ENCODE data around the gene SYT3. TPM values are rescaled to one million over a fixed set of nuclear protein-coding genes. Genes with fewer than 3 reads are reported as not detected.

SYT3 gene
- total RNA-seq, 1 experiment from 2014 or later = 0.18 TPM

GRCh38 chr19:50629194-50629593 is 10.5 kb downstream of the SYT3 start:
- POLR2A ChIA-PET (ENCODE audit: unreplicated experiment) = no interaction called here

DNA sequence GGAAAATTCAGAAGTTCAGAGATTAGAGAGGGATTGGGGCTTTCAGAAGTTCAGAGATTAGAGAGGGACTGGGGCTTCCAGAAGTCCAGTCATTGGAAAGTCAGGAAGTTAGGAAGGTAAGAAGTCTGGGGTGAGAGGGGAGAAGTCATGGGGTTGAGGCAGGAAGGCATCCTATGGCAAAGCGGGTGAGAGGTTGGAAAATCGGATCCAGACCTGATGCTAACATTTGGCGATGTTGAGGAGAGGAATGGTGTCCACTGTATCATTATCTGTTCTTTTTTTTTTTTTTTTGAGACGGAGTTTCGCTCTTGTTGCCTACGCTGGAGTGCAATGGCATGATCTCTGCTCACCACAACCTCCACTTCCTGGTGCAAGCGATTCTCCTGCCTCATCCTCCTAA is 11.1 kb downstream of the SYT3 start:
- ATAC-seq (no peak), DNase-seq (no peak)
- no peaks in the 10 kb centered on the region for H3K9me2 ChIP-seq (replicated peaks; ENCODE audit: low read length)
- no TSS peak for BruUV-seq (replicated peaks)
- H2AFZ ChIP-seq (ENCODE audit: low read length) = no peak overlapping the region
- H3K9me3 ChIP-seq (ENCODE audit: low read length) = 0 out of 2 replicates have a peak, but pooled peaks cover 3% of the 10 kb centered on the region
- no peaks in the 10 kb centered on the region for H3K4me1 ChIP-seq (ENCODE audit: insufficient read depth, low read length)
- POLR2A ChIA-PET (ENCODE audit: unreplicated experiment) = no interaction called here
- H3K27me3 ChIP-seq (ENCODE audit: low read length) = no peaks in the 10 kb centered on the region; the same call in 1 of the 2 replicates
- no peaks in the 10 kb centered on the region for H3K79me2 ChIP-seq (ENCODE audit: low read length)
- no peak overlapping the region for H3K27ac ChIP-seq (ENCODE audit: low read length)
- H3K9ac ChIP-seq (ENCODE audit: low read length) = no peak overlapping the region
- H3K4me3 ChIP-seq (ENCODE audit: low read length) = no peak overlapping the region
- intact Hi-C loops (cut with micrococcal nuclease) = no loop called here
- TF ChIP-seq EZH2 (IDR thresholded peaks at IDR 0.05; ENCODE audit: low read length, unreplicated experiment) (no peak), EZH2phosphoT487 (IDR thresholded peaks at IDR 0.05; ENCODE audit: borderline replicate concordance, low read length) (no peak)
- TF ChIP-seq, protein P1, sequence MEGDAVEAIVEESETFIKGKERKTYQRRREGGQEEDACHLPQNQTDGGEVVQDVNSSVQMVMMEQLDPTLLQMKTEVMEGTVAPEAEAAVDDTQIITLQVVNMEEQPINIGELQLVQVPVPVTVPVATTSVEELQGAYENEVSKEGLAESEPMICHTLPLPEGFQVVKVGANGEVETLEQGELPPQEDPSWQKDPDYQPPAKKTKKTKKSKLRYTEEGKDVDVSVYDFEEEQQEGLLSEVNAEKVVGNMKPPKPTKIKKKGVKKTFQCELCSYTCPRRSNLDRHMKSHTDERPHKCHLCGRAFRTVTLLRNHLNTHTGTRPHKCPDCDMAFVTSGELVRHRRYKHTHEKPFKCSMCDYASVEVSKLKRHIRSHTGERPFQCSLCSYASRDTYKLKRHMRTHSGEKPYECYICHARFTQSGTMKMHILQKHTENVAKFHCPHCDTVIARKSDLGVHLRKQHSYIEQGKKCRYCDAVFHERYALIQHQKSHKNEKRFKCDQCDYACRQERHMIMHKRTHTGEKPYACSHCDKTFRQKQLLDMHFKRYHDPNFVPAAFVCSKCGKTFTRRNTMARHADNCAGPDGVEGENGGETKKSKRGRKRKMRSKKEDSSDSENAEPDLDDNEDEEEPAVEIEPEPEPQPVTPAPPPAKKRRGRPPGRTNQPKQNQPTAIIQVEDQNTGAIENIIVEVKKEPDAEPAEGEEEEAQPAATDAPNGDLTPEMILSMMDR (conservative IDR thresholded peaks at IDR 0.05; ENCODE audit: low read depth, low read length) = no peak
- H3K4me2 ChIP-seq (ENCODE audit: low read length) = no peak overlapping the region
- no peaks in the 10 kb centered on the region for H3F3A ChIP-seq (ENCODE audit: low read length, unreplicated experiment)
- H3K36me3 ChIP-seq (ENCODE audit: low read depth, low read length) = no peaks in the 10 kb centered on the region
- CTCF ChIA-PET = no interaction called here
- H4K20me1 ChIP-seq (ENCODE audit: low read length) = no peaks in the 10 kb centered on the region

More at GRCh38 chr19:50629194-50629593, 10.5 kb downstream of the SYT3 start:
- H3K27ac ChIP-seq (ENCODE audit: low read length) = no peak overlapping the region
- H2AFZ ChIP-seq (ENCODE audit: low read length) = no peak overlapping the region
- H3K4me3 ChIP-seq (ENCODE audit: low read length) = no peak overlapping the region
- H4K20me1 ChIP-seq (ENCODE audit: low read length) = no peaks in the 10 kb centered on the region
- TF ChIP-seq, protein P1 (conservative IDR thresholded peaks at IDR 0.05; ENCODE audit: low read depth, low read length) = no peak
- no peak for TF ChIP-seq EZH2 (IDR thresholded peaks at IDR 0.05; ENCODE audit: low read length, unreplicated experiment)
- TF ChIP-seq EZH2phosphoT487 (IDR thresholded peaks at IDR 0.05; ENCODE audit: borderline replicate concordance, low read length) = no peak
- H3K4me2 ChIP-seq (ENCODE audit: low read length) = no peak overlapping the region
- no TSS peak for BruUV-seq (replicated peaks)
- intact Hi-C loops (cut with micrococcal nuclease) = no loop called here
- no peak for DNase-seq
- H3K9me2 ChIP-seq (replicated peaks; ENCODE audit: low read length) = no peaks in the 10 kb centered on the region
- H3F3A ChIP-seq (ENCODE audit: low read length, unreplicated experiment) = no peaks in the 10 kb centered on the region
- H3K9ac ChIP-seq (ENCODE audit: low read length) = no peak overlapping the region
- peaks cover 10% of the 10 kb centered on the region; the same call in 1 of the 2 replicates for H3K9me3 ChIP-seq (ENCODE audit: low read length)
- ATAC-seq = no peak
- CTCF ChIA-PET = no interaction called here
- no peaks in the 10 kb centered on the region; the same call in 1 of the 2 replicates for H3K27me3 ChIP-seq (ENCODE audit: low read length)
- H3K36me3 ChIP-seq (ENCODE audit: low read depth, low read length) = no peaks in the 10 kb centered on the region
- no peaks in the 10 kb centered on the region for H3K79me2 ChIP-seq (ENCODE audit: low read length)
- no peaks in the 10 kb centered on the region for H3K4me1 ChIP-seq (ENCODE audit: insufficient read depth, low read length)

GRCh38 chr19:50628146-50628545 is 11.5 kb downstream of the SYT3 start:
- Histone ChIP-seq H3F3A (ENCODE audit: low read length, unreplicated experiment) (no peaks in the 10 kb centered on the region), H3K36me3 (ENCODE audit: low read depth, low read length) (no peaks in the 10 kb centered on the region), H3K27ac (ENCODE audit: low read length) (no peak overlapping the region), H3K4me3 (ENCODE audit: low read length) (no peak overlapping the region), H3K79me2 (ENCODE audit: low read length) (no peaks in the 10 kb centered on the region), H3K9ac (ENCODE audit: low read length) (no peak overlapping the region), H3K4me2 (ENCODE audit: low read length) (no peak overlapping the region), H3K9me3 (ENCODE audit: low read length) (no peaks in the 10 kb centered on the region), H3K9me2 (replicated peaks; ENCODE audit: low read length) (no peaks in the 10 kb centered on the region), H2AFZ (ENCODE audit: low read length) (no peak overlapping the region), H3K4me1 (ENCODE audit: insufficient read depth, low read length) (no peaks in the 10 kb centered on the region), H3K27me3 (ENCODE audit: low read length) (no peaks in the 10 kb centered on the region; the same call in 1 of the 2 replicates), H4K20me1 (ENCODE audit: low read length) (no peaks in the 10 kb centered on the region)
- intact Hi-C loops (cut with micrococcal nuclease) = no loop called here
- POLR2A ChIA-PET (ENCODE audit: unreplicated experiment) = no interaction called here
- BruUV-seq (replicated peaks) = no TSS peak
- CTCF ChIA-PET = no interaction called here
- TF ChIP-seq EZH2phosphoT487 (IDR thresholded peaks at IDR 0.05; ENCODE audit: borderline replicate concordance, low read length) (no peak), EZH2 (IDR thresholded peaks at IDR 0.05; ENCODE audit: low read length, unreplicated experiment) (no peak)
- TF ChIP-seq, protein P1 (conservative IDR thresholded peaks at IDR 0.05; ENCODE audit: low read depth, low read length) = peak; percentile 25; the same call in 1 of the 2 replicates
- ATAC-seq = no peak
- no peak for DNase-seq
